HL-60 (cell line): Measurements from ENCODE around the gene ANAPC10.

Experiments used
- DNase-seq, 2 experiments: peaks; one replicate each; pipeline ENCODE4 v3.0.0-alpha.2; 2010 to 2020; ENCODE audit warnings: low read depth in 1 of 2, low spot score in 1 of 2
- H3K27ac ChIP-seq: fragments of 250-450 bp; sonication (Bioruptor Pico); replicated peaks from 2 replicates; pipeline ENCODE4 v1.5.1; 2020; ENCODE audit warnings: mild to moderate bottlenecking, moderate library complexity
- H3K27me3 ChIP-seq: fragments of 250-450 bp; sonication (Bioruptor Pico); 2 replicates; pipeline ENCODE4 v1.5.1; 2021; ENCODE audit warnings: mild to moderate bottlenecking, moderate library complexity; ENCODE audit not compliant: insufficient read depth, poor library complexity, severe bottlenecking
- H3K4me3 ChIP-seq: replicated peaks from 2 replicates; pipeline ENCODE4 v1.5.1; 2011; ENCODE audit warnings: mild to moderate bottlenecking, control low read depth, low read length; ENCODE audit not compliant: insufficient read depth
- GABPA ChIP-seq: IDR thresholded peaks from 2 replicates; pipeline ENCODE4 v1.6.1; 2012; ENCODE audit warnings: low read depth
- POLR2AphosphoS5 ChIP-seq: IDR thresholded peaks from 2 replicates; pipeline ENCODE4 v1.6.1; 2012; ENCODE audit warnings: low read depth
- REST ChIP-seq: IDR thresholded peaks from 2 replicates; pipeline ENCODE4 v1.6.1; 2012; ENCODE audit warnings: low read depth; ENCODE audit not compliant: insufficient replicate concordance
- SPI1 ChIP-seq: IDR thresholded peaks from 2 replicates; pipeline ENCODE4 v1.6.1; 2012; ENCODE audit warnings: low read depth, mild to moderate bottlenecking, borderline replicate concordance
- TF ChIP-seq, protein P1 (sequence below): IDR thresholded peaks from one replicate; pipeline ENCODE4 v1.5.1; 2011; ENCODE audit warnings: low read length, control low read depth, inconsistent platforms; ENCODE audit not compliant: insufficient read depth

Gene ANAPC10

GRCh38 chr4:144968606-144969005, 129.4 kb downstream of the ANAPC10 start:
- DNase-seq: no peak
- Histone ChIP-seq H3K27me3 (no peaks in the 10 kb centered on the region), H3K27ac (no peak overlapping the region), H3K4me3 (no peak overlapping the region)
- TF ChIP-seq REST (no peak), SPI1 (no peak), GABPA (no peak), POLR2AphosphoS5 (no peak)
- TF ChIP-seq, protein P1, sequence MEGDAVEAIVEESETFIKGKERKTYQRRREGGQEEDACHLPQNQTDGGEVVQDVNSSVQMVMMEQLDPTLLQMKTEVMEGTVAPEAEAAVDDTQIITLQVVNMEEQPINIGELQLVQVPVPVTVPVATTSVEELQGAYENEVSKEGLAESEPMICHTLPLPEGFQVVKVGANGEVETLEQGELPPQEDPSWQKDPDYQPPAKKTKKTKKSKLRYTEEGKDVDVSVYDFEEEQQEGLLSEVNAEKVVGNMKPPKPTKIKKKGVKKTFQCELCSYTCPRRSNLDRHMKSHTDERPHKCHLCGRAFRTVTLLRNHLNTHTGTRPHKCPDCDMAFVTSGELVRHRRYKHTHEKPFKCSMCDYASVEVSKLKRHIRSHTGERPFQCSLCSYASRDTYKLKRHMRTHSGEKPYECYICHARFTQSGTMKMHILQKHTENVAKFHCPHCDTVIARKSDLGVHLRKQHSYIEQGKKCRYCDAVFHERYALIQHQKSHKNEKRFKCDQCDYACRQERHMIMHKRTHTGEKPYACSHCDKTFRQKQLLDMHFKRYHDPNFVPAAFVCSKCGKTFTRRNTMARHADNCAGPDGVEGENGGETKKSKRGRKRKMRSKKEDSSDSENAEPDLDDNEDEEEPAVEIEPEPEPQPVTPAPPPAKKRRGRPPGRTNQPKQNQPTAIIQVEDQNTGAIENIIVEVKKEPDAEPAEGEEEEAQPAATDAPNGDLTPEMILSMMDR: no peak

DNA sequence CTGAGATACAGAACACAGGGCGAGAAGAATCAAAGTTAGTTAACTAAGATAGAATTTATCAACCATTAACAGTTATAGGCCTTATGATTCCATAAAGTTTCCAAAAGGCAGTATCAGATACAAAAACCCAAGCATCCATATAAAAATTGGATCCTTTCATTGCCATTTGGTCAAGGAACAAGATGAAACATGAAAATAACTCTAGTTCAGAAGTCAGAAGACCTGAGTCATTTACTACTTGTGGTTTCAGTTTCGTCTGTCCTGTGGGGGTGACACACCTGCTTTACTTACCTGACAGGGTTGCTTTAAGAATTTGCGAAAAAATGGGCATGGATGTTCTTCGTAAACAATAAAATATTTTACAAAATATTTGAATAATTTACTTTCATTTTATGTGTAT, 130.8 kb downstream of the ANAPC10 start:
- no peak overlapping the region for H3K27ac ChIP-seq
- DNase-seq: no peak
- TF ChIP-seq, protein P1: no peak
- TF ChIP-seq GABPA (no peak), REST (no peak), SPI1 (no peak), POLR2AphosphoS5 (no peak)

DNA sequence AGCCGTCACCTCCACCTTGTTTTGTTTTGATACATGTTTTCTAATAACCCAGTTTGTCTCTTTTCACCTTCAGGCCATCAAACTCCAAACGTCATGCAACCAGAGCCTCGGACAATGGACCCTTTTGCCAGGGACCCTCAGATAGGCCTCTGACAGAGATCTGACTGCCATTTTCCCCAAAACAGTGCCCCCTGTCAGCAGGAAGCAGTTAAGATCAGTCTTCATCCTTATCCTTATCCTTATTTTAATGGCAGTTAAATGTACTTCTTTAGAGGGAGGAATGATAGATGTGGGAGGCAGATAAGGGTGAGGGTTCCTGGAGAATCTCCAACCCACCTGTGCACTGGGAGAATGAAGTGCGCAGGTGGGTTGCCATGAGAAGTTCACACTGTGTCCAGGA, 135.7 kb downstream of the ANAPC10 start:
- no peak for DNase-seq
- Histone ChIP-seq H3K27ac (no peak overlapping the region), H3K4me3 (no peak overlapping the region), H3K27me3 (no peaks in the 10 kb centered on the region)
- no peak for TF ChIP-seq REST
- no peak for TF ChIP-seq POLR2AphosphoS5
- no peak for TF ChIP-seq SPI1
- TF ChIP-seq, protein P1: no peak
- no peak for TF ChIP-seq GABPA

More for the DNA sequence above, 130.8 kb downstream of the ANAPC10 start:
- no peak overlapping the region for H3K4me3 ChIP-seq
- no peaks in the 10 kb centered on the region for H3K27me3 ChIP-seq
